Renal cortex interstitium (tissue), 11 donors: ENCODE measurements around the gene SLC34A3. TPM values are rescaled to one million over a fixed set of nuclear protein-coding genes. Genes with fewer than 3 reads are reported as not detected.

ENCODE experiments used
- DNase-seq, 11 donors: peaks; one replicate each; pipeline ENCODE4 v3.0.0-alpha.2; 2013; ENCODE audit warnings: low read depth in 9 of 11, low spot score in 4 of 11; ENCODE audit errors: extremely low read depth in 1 of 11
- polyA plus RNA-seq, 3 donors: library from polyadenylated mRNA; unstranded; fragments of 120-200 nt; gene quantifications; one replicate each; pipeline ENCODE4 v1.2.1, GENCODE V29; 2013; ENCODE audit not compliant: insufficient read length in 3 of 3

SLC34A3 gene
- polyA plus RNA-seq, 3 donors: 5.0 to 13.8 (median 11.6) TPM

DNA sequence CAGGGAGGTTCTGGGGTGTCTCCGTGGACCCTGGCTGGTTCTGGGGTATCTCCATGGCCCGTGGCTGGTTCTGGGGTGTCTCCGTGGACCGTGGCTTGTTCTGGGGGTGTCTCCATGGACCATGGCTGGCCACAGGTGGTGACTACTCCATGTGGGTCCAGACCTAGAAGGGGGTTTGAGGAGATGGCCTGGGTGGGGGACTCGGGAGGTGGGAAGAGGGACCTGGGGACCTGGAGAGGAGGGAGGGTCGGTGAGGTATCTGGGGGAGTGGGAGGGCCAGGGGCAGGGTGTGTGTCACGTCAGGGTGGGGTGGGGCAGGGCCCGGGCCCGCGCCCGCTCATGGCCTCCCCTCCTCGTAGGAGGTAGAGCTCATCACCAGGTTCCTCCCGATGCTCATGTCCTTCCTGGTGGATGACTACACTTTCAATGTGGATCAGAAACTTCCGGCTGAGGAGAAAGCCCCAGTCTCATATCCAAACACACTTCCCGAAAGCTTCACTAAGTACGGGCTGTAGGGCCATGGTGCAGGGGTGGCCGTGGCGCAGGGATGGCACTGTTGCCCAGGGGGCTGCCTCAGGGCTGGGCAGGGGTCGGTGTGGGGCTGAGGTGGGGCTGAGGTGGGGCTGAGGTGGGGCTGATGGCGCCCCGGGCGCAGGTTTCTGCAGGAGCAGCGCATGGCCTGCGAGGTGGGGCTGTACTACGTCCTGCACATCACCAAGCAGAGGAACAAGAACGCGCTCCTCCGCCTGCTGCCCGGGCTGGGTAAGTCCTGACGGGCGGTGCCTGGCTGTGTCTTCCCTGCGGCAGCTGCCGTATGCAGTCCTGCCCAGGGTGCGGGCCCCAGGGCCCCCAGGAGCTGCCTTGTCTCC, 36.1 kb downstream of the SLC34A3 start:
- no peak for DNase-seq

DNA sequence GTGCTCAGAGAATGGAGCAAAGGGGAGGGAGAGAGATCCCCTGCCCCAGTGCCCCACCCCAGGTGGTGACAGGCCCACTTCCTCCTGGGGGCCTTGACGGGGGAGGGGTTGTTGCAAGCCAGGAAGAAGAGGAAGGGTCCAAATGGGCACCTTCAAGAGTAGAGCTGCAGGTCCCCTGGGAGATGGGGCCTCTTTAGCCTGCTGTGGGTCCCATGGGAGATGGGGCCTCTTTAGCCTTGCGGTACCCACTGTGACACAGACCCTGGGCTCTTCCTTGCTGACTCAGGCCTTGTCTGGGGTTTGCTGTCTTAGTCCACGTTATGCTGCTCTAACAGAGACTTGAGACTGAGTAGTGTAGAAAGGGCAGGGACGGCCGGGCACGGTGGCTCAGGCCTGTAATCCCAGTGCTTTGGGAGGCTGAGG, 37.2 kb downstream of the SLC34A3 start:
- DNase-seq: no peak

DNA sequence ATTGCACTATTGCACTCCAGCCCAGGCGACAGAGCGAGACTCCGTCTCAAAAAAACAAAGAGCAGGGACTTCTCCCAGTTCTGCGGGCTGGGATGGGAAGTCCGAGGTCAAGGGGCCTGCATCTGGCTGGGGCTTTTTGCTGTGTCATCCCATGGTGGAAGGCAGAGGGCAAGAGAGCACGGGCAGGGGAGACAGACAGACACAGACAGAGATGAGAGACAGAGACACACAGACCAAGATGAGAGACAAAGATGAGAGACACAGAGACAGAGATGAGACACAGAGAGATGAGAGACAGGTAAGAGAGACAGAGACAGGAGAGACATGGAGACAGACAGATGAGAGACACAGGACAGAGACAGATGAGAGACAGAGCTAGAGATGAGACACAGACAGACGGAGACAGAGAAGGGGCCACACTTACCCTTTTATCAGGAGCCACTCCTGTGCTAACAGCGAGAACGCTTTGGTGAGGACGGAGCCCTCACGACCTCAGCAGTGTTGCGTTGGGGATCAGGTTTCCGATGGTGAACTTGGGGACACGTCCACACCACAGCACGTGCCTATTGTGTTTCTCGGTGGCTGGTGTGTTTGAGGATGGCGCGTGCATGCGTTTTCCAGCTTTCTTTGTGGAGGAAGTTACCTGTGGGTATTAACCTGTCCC, 38.0 kb downstream of the SLC34A3 start:
- DNase-seq: no peak

GRCh38 chr9:137269231-137269772, 38.6 kb downstream of the SLC34A3 start:
- no peak for DNase-seq

DNA sequence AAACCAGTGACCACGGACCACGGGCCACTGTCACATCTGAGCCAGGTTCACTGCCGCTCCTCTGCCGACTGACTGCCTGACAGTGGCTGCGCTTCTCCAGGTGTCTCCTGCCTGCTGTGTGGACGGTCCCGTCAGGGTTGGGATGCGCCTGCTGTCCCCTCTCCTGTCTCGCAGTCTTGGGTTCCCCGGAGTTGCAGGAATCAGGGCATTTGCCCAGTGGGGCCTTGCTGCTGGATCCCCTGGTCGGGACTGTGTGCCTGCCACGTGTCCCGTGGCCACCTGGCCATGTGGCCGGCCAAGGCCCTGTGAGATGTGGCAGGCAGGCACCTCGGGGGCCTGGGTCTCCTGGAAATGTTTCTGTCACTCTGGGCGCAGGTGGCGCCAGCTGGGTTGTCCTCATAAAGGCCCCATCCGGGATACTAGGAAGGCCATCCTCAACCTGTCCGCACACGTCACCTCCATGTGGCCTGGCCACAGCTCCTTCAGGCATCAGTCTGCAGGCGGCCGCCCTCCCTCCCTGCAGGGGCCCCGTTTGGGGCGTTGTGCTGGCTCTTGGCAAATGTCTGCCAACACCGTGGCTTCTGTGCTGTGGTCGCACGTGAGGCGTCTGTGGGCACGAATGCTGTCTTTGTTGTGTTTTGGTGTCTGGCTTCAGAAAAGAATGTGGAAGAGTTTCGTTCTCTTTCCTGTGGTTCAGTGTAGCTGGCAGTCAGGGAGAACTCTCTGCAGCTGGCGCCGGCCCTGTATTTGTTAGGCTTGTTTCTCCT, 40.4 kb downstream of the SLC34A3 start:
- no peak for DNase-seq

GRCh38 chr9:137271696-137272076, 41.0 kb downstream of the SLC34A3 start:
- DNase-seq: no peak

DNA sequence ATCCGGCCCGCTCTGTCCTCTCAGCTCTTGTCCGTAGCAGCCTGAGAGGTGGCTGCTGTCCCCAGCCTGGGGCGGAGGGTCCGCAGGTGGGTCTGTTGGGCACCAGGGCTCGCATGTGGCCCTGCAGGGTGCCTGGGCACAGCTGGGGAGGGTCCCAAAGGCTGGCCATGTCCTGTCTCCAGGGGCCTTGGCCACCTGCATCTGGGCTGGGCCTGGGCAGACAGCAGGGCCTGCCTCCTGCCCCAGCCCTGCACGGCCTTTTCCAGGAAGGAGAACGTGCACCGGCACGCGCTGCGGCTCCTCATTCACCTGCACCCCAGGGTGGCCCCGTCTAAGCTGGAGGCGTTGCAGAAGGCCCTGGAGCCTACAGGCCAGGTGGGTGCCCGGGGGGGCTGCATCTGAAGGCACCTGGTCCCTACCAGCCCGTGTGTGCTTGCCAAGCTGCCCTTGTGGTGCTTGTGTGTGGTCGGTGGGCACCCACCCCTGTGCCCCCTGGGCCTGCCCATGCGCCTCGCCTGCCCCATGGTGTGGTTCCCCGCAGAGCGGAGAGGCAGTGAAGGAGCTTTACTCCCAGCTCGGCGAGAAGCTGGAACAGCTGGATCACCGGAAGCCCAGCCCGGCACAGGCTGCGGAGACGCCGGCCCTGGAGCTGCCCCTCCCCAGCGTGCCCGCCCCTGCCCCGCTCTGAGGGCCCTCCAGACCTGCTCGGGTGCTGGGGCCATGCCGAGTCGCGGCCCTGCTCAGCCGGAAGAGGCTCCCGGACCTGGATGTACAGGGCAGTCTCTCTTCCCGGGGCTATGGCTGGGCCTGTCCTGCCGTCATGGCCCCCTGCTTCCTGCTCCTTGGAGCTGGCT, 41.8 kb downstream of the SLC34A3 start:
- DNase-seq: no peak

- no peak for DNase-seq
Observed at GRCh38 chr9:137273095-137273490, 42.4 kb downstream of the SLC34A3 start.

DNA sequence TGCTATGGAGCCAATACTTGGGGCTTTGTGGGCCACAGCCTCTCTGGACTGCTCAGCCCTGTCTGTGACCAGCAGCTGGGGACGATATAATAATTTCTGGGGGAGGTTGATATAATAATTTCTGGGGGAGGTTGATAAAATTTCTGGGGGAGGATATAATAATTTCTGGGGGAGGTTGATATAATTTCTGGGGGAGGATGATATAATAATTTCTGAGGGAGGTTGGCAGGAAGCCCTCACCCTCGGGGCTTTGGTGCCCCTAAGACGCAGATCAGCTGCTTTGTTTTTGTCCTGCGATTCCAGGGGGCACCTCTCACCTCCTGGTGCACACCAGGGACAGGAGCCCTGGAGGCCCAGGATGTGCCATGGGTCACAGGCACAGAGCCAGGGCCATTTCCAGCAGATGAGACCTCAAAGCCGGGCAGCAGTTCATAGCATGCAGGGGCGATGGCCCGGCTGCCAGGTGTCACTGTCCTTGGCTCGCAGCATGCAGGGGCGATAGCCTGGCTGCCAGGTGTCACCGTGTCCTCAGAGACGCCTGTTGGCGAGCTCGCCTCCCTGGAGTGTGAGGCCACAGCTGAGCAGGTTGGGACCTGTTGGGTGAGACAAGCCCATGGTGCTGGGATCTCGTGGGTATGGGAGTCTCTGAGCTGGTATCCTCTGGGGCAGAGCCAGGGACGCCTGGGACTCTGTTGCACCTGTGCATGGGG, 43.1 kb downstream of the SLC34A3 start:
- no peak for DNase-seq

GRCh38 chr9:137275203-137275587, 44.5 kb downstream of the SLC34A3 start:
- DNase-seq: no peak

DNA sequence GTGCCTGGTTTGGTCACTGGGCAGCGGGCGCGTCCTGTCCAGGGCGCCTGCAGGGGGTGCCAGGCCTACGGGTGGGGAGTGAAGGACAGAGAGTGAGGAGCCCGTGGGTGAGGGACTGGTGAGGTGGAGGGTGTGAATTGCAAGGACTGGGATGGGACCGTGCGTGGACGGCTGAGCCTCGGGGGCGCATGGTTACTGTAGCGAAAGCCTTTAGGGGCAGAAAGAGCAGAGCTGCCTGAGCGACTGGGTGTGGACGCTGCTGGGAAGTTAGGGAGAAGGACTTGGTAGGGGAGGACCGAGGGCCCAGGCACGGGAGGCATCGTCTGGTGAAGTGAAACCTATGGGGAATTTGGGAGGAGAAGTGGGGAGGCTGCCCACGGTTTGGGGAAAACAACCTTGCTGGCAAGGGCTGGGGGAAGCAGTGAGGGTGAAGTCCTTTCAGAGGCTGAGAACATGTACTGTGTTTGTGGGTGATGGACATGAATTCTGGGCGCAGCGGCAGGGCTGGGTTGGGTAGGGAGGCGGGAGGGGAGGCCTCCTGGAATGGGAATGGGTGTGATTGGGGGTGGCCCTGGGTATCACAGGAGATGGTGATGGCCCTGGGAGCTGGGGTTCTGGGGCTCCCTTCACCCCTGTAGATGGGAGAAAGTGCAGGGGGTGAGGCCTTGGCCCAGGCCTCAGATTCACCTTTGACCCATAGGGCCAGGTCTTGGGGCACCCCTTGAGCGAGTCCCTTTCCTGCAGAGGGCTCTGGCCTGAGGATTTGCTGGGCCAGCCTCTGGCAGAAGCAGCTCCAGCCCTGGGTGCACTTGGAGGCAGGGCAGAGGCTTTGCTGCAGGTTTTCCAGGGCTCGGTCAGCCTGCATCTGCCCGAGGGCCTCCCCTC, 45.1 kb downstream of the SLC34A3 start:
- DNase-seq: no peak

DNA sequence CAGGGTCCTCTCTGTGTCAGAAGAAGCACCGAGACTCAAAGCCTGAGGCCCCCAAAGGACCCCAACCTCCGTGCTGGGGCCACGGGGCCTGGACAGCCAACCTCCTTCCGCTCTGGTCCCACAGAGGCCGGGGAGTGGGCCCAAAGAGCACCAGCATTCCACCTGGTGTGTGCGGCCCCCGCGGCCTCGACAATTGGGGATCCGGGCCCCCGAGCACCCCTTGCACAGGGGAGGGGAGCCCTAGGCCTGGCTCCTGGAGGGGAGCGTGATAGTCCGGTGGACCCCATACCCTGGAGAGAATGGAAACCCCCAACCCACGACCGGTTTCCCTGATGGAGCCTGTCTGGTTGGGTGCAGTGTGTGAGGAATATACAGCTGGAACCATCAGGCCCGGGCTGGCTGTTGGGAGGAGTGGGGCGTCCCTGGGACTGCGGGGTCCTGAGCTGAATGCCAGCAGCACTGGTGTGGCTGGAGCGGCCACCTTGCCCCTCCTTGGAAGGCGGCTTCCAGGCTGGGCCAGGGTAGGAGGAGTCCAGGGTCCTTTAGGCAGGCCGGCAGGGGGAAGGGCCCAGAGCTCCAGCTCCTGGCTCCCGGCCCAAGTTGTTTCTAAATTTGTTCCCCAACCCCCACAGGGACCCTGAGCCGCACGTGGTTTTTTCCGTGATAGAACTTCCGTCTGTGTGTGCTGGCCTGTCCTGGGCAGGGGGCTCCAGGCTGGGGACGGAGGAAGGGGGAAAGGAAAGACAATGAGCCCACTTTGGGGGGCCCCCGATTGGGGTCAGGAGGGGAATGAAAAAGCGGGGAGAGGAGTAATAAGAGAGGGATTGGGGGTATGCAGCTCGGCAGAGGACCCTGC, 46.0 kb downstream of the SLC34A3 start:
- DNase-seq: peak in 2 of 11 donors; percentile 77 to 85

DNA sequence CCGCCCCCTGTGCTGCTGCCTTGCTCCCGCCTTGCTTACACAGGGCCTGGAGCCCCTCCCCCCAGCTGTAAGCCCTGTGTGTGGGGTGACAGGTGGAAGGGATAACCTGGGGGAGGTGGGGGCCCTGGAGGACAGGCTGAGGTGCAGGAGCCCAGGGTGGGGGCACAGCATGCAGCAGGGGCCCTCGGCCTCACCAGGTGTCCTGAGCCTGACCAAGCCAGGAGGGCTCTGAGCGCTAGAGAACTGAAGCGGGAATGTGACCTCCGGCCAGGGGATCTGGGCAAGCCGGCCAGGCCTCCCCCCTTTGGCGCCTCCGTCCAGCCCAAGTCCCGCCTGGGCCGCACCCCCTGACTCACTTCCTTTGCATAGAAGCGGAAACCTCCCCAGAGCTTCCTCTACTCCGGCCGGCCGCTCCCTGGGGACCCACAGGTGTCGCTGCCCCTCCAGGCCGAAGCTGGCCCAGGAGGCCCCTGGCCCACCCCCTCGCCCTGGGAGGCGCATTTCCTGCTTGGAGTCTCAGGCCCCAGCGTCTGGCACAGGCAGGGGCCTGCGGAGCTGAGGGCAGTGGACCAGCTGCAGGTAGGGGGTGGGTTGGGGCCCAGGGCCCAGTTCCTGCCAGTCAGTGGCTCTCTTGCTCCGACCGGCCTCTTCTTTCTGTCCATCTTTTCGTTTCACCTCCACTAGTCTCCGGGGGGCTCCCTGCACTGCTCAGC, 46.8 kb downstream of the SLC34A3 start, which contains the start of gene TOR4A:
Gene TOR4A (plus strand): TSS at position 398 of the 713 bp plus-strand sequence. CDS start 964 bp downstream, outside the sequence.
- no peak for DNase-seq

DNA sequence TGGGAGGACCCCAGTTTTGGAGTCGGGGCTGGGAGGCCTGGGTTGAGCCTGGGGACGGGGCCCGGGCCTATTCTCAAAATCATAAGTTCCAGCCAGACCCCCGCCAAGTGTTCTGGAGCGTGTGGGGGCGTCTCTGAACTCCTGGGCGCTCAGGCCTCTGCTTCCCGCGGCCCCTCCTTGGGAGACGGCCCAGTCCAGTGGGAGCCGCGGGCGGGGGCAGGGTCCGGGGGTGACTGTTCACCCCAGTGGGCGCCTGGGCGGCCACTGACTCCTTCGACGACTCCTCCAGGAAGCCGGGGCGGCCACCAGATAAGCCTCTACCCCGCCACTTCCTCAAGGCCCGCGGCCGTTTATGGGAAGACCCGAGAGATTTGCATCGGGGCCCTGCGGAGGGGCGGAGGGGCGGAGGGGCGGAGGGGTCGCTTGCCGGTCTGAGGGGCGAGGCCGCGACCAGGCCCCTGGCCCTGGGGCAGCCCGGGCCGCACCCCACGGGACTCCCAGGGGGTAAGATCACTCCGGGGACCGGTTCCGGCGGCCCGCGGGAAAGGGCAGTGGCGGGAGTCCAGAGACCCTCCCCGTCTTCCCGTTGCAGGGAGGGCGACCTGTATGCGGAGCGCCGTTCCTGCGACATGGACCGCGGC, 47.5 kb downstream of the SLC34A3 start:
- DNase-seq: no peak
